Raji (cell line): ENCODE data around the gene PDIA4.

ENCODE experiments used
- POLR2A ChIP-seq: IDR thresholded peaks from 2 replicates; pipeline ENCODE4 v1.6.1; 2011; ENCODE audit warnings: low read depth, low read length, control low read depth; ENCODE audit not compliant: insufficient read depth

Gene PDIA4

DNA sequence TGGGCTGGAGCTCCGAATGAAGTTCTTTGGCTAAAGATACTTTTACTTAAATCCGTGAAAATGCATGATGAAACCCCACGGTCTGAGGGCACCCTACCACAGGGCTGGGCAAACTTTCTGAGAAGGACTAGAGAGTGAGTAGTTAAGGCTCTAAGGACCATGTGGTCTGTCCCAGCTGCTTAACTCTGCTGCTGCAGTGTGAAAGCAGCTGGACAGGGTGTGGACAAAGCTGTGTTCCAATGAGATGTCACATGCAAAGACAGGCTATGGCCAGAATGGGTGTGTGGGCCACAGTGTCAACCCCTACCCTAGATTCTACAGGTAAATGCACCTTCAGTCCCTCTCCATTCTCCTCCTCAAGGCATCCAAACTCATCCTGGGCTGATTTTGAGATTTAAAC is 18.8 kb downstream of the PDIA4 start:
- no peak for TF ChIP-seq POLR2A

- no peak for TF ChIP-seq POLR2A
Observed at GRCh38 chr7:149007611-149008010, 20.7 kb downstream of the PDIA4 start.

DNA sequence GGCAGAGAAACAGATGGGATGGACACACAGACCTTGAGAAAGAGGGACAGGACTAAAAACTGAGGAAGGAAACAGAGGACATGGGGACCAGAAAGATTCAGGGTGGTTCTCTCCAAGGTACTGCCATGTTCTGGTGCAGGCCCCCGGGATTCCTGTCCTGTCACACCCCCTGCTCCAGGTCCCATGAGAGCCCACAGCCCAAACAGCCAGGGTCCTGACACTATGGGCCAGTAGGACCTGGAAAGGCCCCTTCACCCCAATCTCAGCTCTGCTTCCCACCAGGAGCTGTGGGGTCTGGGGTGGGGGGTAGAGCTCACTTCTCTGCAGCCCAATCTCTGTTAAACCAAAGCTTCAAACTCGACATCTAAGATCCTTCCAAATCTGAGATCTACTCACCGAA is 21.2 kb downstream of the PDIA4 start:
- no peak for TF ChIP-seq POLR2A

DNA sequence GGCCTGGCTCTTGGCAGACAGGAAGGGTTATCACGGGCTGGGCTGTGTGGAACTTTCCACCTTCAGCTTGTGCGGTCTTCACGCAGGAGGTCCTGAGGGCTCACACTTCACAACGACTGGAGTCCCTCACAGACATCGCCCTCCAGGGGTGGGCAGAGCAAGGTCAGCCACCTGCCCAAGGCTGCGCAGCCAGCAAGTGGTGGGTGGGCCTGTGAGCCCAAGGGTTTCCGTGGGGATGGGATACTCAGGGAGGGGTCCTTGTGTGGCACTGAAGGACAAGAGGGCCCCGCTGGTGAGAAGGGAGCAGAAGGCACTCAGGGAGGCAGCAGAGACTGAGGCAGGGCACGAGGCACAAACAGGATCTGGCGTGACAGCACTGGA is 22.0 kb downstream of the PDIA4 start:
- TF ChIP-seq POLR2A, result no peak

DNA sequence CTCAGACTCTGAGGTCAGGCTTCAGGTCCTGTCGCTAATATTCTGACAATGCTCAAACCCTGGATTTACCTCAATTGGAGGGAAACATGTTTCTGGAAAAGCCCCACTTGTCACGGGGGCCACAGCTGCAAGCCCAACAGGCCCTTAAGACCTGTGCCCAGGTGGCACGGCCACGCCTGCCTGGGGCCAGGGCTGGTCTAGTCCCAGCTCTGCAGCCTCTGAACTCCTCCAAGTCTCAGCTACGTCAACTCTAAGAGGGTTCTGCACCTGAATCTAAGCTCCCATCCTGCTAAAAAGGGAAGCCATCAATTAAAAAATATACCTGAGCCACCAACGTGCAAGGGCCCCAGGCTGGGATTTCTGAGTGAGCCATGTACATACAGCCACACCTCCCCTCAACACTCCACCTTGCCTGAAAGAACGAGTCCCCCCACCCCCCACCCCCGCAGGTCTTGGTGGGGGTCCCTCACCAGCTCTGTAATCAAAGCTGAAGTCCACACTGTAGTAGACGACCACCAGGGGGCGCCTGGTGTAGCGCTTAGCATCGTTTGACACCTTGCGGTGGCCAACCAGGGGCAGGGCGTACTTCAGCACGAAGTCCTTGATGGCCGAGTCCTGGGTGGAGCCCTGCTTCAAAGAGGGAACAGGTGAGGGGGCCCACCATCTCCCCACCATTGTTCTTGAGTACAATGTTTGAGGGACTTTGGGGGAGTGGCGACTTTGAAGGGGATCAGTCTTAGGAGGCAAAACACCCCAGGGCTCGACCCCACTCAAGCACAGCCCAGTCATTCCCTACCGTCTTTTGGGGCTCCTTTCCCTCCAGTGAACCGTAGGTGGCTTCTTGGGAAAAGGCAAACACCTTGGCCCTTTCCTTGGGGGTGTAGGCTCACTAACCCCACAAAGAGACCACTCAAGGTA is 22.6 kb downstream of the PDIA4 start:
- no peak for TF ChIP-seq POLR2A

DNA sequence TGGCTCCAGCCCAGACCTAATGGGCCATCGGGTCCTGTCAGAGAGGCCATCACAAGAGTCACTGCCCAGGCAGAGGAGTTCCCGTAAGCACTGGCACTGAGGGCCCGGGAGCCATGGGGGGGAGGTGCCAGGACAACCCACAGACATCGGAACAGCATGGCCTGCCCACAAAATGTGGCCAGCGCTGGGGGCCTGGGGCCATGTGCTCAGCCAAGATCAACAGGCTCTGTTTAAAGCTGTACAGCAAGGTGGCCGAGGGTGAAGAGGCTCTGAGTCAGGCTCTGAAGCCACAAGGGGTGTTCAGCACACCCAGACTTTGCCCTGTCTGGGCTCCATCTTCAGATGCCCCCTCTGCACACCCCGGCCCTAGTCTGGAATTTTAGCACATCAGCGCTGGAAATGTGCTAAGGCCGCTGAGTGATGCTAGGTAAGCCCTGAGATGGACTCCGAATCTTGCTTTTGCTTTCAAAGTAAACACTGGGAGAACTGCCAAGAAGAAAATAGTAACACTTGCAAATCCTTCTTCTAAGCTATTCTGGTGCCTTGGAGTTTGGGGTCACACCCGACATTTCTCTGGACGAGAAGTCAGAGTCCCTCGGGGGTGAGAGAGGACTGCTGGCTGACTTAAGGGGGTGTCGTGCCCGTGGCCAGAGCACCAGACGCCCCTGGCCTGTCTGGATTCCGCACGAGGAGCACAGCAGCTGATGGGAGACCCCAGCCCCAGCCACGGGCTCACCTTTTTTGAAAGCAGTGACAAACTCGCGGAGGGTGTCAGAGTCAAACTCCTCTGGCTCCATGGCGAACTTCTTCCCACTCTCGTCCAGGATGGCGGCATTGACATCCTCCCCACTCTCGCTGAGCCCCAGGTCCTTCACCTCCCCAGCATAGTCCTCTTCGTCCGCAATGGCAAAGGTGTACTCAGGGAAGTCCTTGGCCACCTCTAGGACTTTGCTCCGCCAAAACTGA is 23.6 kb downstream of the PDIA4 start:
- TF ChIP-seq POLR2A, result no peak

DNA sequence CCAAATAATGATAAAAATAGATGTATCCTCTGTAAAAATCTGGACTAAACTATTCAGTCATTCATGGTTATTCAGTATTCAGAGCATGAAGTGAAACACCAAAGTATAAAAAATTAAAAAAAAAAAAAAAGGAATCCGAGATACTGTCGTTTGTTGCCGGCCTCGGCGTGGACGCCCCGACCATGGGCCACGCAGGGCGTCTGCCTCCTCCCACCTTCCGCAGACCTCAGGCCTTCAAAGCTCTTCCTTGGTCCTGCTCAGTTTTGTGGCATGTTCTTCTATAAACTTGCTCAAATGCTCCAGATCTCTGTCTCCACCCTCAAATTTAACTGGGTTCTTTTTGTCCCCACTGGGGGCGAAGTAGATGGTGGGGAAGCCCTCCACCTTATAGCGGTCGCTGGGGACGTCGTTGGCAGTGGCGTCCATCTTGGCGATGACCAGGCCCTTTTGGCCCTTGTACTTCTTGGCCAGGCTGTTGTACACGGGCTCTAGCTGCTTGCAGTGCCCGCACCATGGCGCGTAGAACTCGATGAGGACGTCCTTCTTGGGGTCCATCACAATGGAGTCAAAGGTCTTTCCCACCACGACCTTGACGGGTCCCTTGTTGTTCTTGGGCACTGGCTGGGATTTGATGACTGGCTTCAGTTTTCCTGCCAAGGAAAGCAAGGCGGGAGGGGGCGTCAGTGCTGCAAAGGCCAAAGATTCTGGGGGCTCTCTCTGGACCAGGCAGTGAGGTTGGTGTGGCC is 24.6 kb downstream of the PDIA4 start:
- no peak for TF ChIP-seq POLR2A

GRCh38 chr7:149003018-149003417 is 25.3 kb downstream of the PDIA4 start:
- no peak for TF ChIP-seq POLR2A

GRCh38 chr7:149002604-149003003 is 25.7 kb downstream of the PDIA4 start:
- no peak for TF ChIP-seq POLR2A

DNA sequence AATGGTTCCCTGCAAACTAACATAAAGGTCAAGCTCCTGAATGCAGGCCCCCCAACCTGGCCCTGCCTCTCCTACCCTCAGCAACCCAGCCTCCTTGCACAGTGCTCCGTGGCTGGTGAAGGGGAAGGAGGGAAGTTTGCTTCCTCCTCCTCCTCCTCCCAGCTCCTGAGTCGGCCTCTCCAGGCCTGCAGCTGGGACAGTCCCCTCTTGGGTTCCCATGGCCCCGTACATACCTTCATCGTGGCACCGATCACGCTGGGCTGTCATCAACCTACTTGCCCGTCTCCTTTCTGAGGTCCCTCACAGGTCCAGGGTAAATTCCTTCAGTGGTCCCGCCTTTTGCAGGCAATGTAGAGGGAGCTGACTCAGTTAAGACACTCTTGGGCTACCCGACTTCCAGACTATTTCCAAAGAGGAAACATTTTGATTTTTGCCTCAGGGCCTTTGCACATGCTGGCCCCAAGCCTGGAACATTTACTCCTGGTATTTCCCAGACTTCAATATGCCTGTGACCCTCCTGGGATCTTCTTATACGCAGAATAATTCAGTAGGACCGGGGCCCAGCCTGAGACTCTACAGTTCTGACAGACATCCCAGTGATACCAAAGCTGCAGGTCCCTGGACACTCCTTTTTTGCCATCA is 26.8 kb downstream of the PDIA4 start:
- no peak for TF ChIP-seq POLR2A

DNA sequence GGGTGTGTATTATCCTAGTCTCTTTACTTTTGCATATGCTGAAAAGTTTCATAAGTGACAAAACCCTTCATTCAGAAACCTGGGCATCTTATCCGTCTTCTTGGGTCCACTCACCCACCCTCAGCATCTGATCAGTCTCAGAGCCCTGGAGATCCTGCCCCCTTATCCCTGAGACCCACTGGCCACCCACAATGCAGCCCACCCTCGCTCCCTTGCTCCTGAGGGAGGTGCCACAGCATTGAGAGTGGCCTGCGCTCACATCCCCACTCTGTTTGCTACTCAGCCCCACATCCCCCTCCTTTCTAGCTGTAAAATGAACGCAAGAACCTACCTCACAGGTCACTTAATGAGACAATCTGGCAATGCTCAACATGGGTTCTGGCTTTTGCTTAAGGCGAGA is 27.3 kb downstream of the PDIA4 start:
- no peak for TF ChIP-seq POLR2A

- no peak for TF ChIP-seq POLR2A
Observed at GRCh38 chr7:148999192-148999591, 29.1 kb downstream of the PDIA4 start.

DNA sequence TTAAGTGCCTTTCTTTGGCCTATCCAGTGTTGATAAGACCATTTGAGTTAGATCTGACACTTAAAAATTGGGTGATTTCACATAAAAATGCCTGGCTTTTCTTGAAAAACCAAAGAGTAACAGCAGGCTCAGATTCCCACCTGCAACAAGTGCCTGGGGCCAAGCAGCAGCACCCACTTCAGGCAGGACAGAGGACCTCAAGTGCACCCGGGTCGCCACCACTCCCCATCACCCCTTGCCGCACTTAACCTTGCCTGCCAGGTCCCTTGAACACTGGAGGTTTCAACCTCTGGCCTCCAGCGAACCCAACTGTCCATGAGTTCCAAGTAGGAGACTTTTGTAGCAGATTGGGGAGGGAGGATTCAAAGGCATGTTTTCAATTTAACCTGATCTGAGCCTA is 30.8 kb downstream of the PDIA4 start:
- no peak for TF ChIP-seq POLR2A

- no peak for TF ChIP-seq POLR2A
Observed at GRCh38 chr7:148994576-148994975, 33.7 kb downstream of the PDIA4 start.

- no peak for TF ChIP-seq POLR2A
Observed at GRCh38 chr7:148993193-148993592, 35.1 kb downstream of the PDIA4 start.

- TF ChIP-seq POLR2A, result no peak
Observed at GRCh38 chr7:148991536-148991935, 36.8 kb downstream of the PDIA4 start.
